HG03280 (cell line): Measurements from ENCODE around the gene OPALIN.

ENCODE experiments used
- ATAC-seq: cut with Tn5 transposase; IDR thresholded peaks from one replicate; pipeline ENCODE4 v1.9.1; 2021; ENCODE audit warnings: mild to moderate bottlenecking, moderate library complexity; ENCODE audit not compliant: unreplicated experiment

The OPALIN gene

GRCh38 chr10:96374639-96374984 is 15.8 kb upstream of the OPALIN start:
- no peak for ATAC-seq

- ATAC-seq: no peak
Measured at GRCh38 chr10:96374004-96374403, 15.2 kb upstream of the OPALIN start.

- no peak for ATAC-seq
Measured at GRCh38 chr10:96371356-96371755, 12.6 kb upstream of the OPALIN start.

GRCh38 chr10:96370584-96371157 is 11.9 kb upstream of the OPALIN start:
- no peak for ATAC-seq

GRCh38 chr10:96369890-96370583 is 11.2 kb upstream of the OPALIN start:
- ATAC-seq: no peak

GRCh38 chr10:96368971-96369370 is 10.2 kb upstream of the OPALIN start:
- ATAC-seq: no peak

GRCh38 chr10:96367470-96367869 is 8.7 kb upstream of the OPALIN start:
- no peak for ATAC-seq

GRCh38 chr10:96366508-96366907 is 7.7 kb upstream of the OPALIN start:
- no peak for ATAC-seq

GRCh38 chr10:96365571-96365970 is 6.8 kb upstream of the OPALIN start:
- ATAC-seq: no peak

GRCh38 chr10:96360766-96361165 is 2.0 kb upstream of the OPALIN start:
- ATAC-seq: no peak

GRCh38 chr10:96360331-96360730 is 1.5 kb upstream of the OPALIN start:
- no peak for ATAC-seq

GRCh38 chr10:96359616-96360015 is 814 bp upstream of the OPALIN start:
- ATAC-seq: no peak

GRCh38 chr10:96357038-96357620 is 1.7 kb downstream of the OPALIN start:
- ATAC-seq: no peak

GRCh38 chr10:96352582-96352981 is 6.2 kb downstream of the OPALIN start:
- no peak for ATAC-seq

- ATAC-seq: no peak
Measured at GRCh38 chr10:96352027-96352426, 6.8 kb downstream of the OPALIN start.

GRCh38 chr10:96346295-96346694 is 12.5 kb downstream of the OPALIN start:
- ATAC-seq: no peak

GRCh38 chr10:96345222-96345621 is 13.6 kb downstream of the OPALIN start:
- no peak for ATAC-seq

GRCh38 chr10:96344178-96344577 is 14.6 kb downstream of the OPALIN start:
- no peak for ATAC-seq

GRCh38 chr10:96342402-96342801 is 16.4 kb downstream of the OPALIN start:
- ATAC-seq: no peak

GRCh38 chr10:96341219-96342182 is 17.3 kb downstream of the OPALIN start:
- ATAC-seq: no peak
